Endothelial cell of umbilical vein (primary cell): ENCODE results near the gene ABTB1. TPM values are rescaled to one million over a fixed set of nuclear protein-coding genes. Genes with fewer than 3 reads are reported as not detected.
A peak's percentile ranks its signal among the peaks of the same experiment; 100 is the strongest.

Experiments used
- BruUV-seq: library from RNA; stranded (reverse); fragments of 400-500 nt; replicated peaks from 2 replicates; lab custom pipeline; 2021; lab: Mats Ljungman, UMichigan
- CTCF ChIA-PET: fragments of 300-600, 350-600 bp; sonication (Branson Sonifier 250); formaldehyde crosslinking; loops from one replicate; lab custom pipeline; 2021; ENCODE audit warnings: antibody characterized with exemption, inconsistent platforms; lab: Charles Lee
- POLR2A ChIA-PET: fragments of 300-600, 350-600 bp; sonication (Branson Sonifier 250); formaldehyde crosslinking; loops from one replicate; lab custom pipeline; 2021; ENCODE audit warnings: antibody characterized with exemption, inconsistent platforms; lab: Charles Lee
- DNase-seq: peaks from one replicate; pipeline ENCODE4 v3.0.0-alpha.2; 2011; ENCODE audit warnings: low read depth, low spot score
- FAIRE-seq: peaks from 2 replicates; lab custom pipeline; 2011; peaks lifted over from hg19 to GRCh38; lab: Jason Lieb, UNC
- H2AFZ ChIP-seq: 2 replicates; pipeline ENCODE4 v1.6.0; 2012; ENCODE audit warnings: low read depth, low read length, control low read depth, inconsistent platforms
- H3K27ac ChIP-seq: 2 replicates; pipeline ENCODE4 v1.5.1; 2011; ENCODE audit warnings: low read depth, mild to moderate bottlenecking, control low read depth, low read length, moderate library complexity; ENCODE audit not compliant: insufficient read depth
- H3K27me3 ChIP-seq, 2 experiments: 2 replicates each; pipeline versions ENCODE4 v1.6.0 to v1.6.1; 2011; ENCODE audit warnings: low read length in 2 of 2, mixed read lengths in 1 of 2; ENCODE audit not compliant: control insufficient read depth in 2 of 2, insufficient read depth in 2 of 2
- H3K36me3 ChIP-seq, 2 experiments: 2 replicates in 1 of 2; 3 replicates in 1 of 2; pipeline ENCODE4 v1.5.1; 2011; ENCODE audit warnings: low read length in 2 of 2, mild to moderate bottlenecking in 1 of 2, moderate library complexity in 1 of 2; ENCODE audit not compliant: control insufficient read depth in 2 of 2, insufficient read depth in 2 of 2; ENCODE audit errors: extremely low read depth in 1 of 2
- H3K4me1 ChIP-seq: 3 replicates; pipeline ENCODE4 v1.5.1; 2011; ENCODE audit warnings: mild to moderate bottlenecking, low read length; ENCODE audit not compliant: control insufficient read depth, insufficient read depth; ENCODE audit errors: extremely low read depth
- H3K4me2 ChIP-seq: 2 replicates; pipeline ENCODE4 v1.6.1; 2011; ENCODE audit warnings: low read length, control low read depth, mixed read lengths; ENCODE audit not compliant: insufficient read depth
- H3K4me3 ChIP-seq, 3 experiments: fragments of 200-600 bp in 1 of 3; sonication (generic), shearing (Covaris generic) in 1 of 3; replicated peaks in 1 of 3; 2 replicates each; pipeline ENCODE4 v1.5.1; 2011 to 2016; ENCODE audit warnings: control low read depth in 3 of 3, low read length in 3 of 3, mild to moderate bottlenecking in 2 of 3, inconsistent platforms in 1 of 3, low read depth in 1 of 3, moderate library complexity in 1 of 3; ENCODE audit not compliant: insufficient read depth in 1 of 3
- H3K79me2 ChIP-seq: 2 replicates; pipeline ENCODE4 v1.6.0; 2012; ENCODE audit warnings: low read length, inconsistent platforms; ENCODE audit not compliant: control insufficient read depth, insufficient read depth
- H3K9ac ChIP-seq: replicated peaks from 2 replicates; pipeline ENCODE3; 2011; ENCODE audit warnings: low read length, control low read depth; ENCODE audit not compliant: insufficient read depth; ENCODE audit errors: extremely low read depth
- H3K9me1 ChIP-seq: replicated peaks from 3 replicates; pipeline ENCODE4 v1.6.0; 2011; ENCODE audit warnings: mild to moderate bottlenecking, low read length; ENCODE audit not compliant: control insufficient read depth, insufficient read depth; ENCODE audit errors: extremely low read depth
- H3K9me3 ChIP-seq: replicated peaks from 2 replicates; pipeline ENCODE4 v1.5.1; 2012; ENCODE audit warnings: low read length, inconsistent platforms; ENCODE audit not compliant: control insufficient read depth, insufficient read depth
- H4K20me1 ChIP-seq: replicated peaks from 2 replicates; pipeline ENCODE3; 2011; ENCODE audit warnings: mild to moderate bottlenecking, low read length; ENCODE audit not compliant: control insufficient read depth, insufficient read depth; ENCODE audit errors: extremely low read depth
- EZH2 ChIP-seq: IDR thresholded peaks from 2 replicates; pipeline ENCODE4 v1.6.1; 2012; ENCODE audit warnings: borderline replicate concordance, low read depth, mild to moderate bottlenecking, moderate library complexity, low read length, inconsistent platforms; ENCODE audit not compliant: severe bottlenecking
- FOS ChIP-seq: IDR thresholded peaks from 2 replicates; pipeline ENCODE4 v1.6.1; 2011; ENCODE audit warnings: mild to moderate bottlenecking, low read length, moderate library complexity, borderline replicate concordance; ENCODE audit not compliant: insufficient read depth
- POLR2A ChIP-seq: IDR thresholded peaks from 2 replicates; pipeline ENCODE4 v1.6.1; 2012; ENCODE audit warnings: low read depth, mild to moderate bottlenecking, control low read depth, low read length
- POLR2AphosphoS5 ChIP-seq: IDR thresholded peaks from 2 replicates; pipeline ENCODE4 v1.6.1; 2012; ENCODE audit warnings: low read depth, mild to moderate bottlenecking, control low read depth, low read length, moderate library complexity; ENCODE audit not compliant: insufficient read depth
- dilution Hi-C: fragments of 300-500 bp; cut with MboI; formaldehyde crosslinking; loops from one replicate; pipeline ENCODE4 v1.15.0; 2019; ENCODE audit warnings: low sequenced_read_pairs; ENCODE audit not compliant: extremely low pct_ligation_motif_present
- intact Hi-C: fragments of 100-400 bp; cut with micrococcal nuclease; formaldehyde crosslinking; loops from one replicate; pipeline ENCODE4 v1.10.0; 2022
- polyA plus RNA-seq, 4 experiments: library from polyadenylated mRNA; depleted of rRNA in 3 of 4; stranded (reverse) in 3 of 4; unstranded in 1 of 4; fragments of >200 nt; gene quantifications; 2 replicates each; pipeline versions ENCODE4 v1.2.1 to v1.2.3, GENCODE V29; 2011 to 2012; ENCODE audit warnings: missing spikeins in 1 of 4
- total RNA-seq: library from RNA; stranded (reverse); gene quantifications from 2 replicates; pipeline ENCODE4 v1.2.3, GENCODE V29; 2021
- TF ChIP-seq, protein P1 (sequence below): IDR thresholded peaks from 2 replicates; pipeline ENCODE4 v1.6.1; 2011; ENCODE audit not compliant: insufficient read depth, insufficient read length
- TF ChIP-seq, protein P2 (sequence below), 2 donors: IDR thresholded peaks; 1 replicate in 1 of 2; 2 replicates in 1 of 2; pipeline ENCODE4 v1.5.1; 2011; ENCODE audit warnings: low read length in 2 of 2, mild to moderate bottlenecking in 2 of 2, moderate library complexity in 2 of 2, control low read depth in 1 of 2, inconsistent platforms in 1 of 2, low read depth in 1 of 2; ENCODE audit not compliant: insufficient read depth in 1 of 2; ENCODE audit errors: extremely low read depth in 1 of 2

ABTB1 gene
- total and polyA plus RNA-seq, 2 donors (not counting 3 experiments of a cell fraction or from before 2014, with no cell fraction given): 15.2 to 25.1 TPM

DNA sequence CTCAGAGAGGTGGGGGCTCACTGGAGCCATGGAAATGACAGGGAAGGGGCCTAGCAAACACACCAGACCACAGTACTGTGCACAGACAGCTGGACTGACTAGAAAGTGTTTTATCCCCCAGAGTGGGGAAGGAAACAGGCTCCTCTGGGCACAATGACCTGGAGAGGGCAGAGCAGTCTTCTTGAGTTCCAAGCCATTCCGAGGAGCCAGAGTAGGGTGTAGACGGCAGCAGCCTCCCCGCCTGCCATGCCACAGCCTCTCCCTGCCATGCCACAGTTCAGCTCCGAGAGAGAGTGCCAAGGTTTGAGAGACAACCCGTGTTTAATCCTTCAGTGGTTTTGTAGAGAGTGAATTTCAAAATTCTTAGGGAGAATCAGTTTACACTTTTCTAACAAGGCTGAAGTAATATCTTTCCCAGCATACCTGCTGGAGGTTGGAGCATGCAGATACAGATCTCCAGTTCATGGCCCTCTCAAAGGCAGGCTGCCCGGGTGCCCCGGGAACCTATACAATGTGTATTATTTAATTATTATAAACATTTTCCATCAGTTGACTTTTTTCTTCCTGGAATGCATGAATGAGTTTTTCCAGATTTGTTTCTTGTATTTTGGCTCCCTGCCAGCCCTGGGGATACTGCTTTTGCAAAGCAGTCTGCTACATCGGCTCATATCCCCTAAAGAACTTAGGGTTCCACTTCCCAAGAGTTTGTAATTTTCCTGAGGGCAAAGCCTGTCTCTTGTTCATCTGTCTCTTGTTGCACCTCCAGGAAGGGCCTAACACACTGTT lies 40.5 kb upstream of the ABTB1 start:
- DNase-seq: peak; percentile 21

DNA sequence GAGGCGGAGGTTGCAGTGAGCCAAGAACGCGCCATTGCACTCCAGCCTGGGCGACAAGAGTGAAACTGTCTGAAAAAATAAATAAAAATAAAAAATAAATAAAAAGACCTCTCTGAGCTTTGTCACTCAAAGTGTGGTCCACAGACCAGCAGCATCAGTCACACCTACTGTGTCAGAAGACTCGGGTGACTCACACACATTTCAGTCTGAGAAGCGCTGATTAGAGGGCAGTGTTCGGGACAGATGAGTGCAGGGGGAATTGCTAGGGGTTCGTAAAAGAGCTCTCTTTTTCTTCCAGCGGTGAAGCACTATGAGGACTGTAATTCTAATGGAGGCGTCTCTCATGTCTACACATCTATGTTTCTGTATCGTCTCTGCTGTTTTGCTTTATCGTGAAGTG lies 38.1 kb upstream of the ABTB1 start:
- POLR2A ChIA-PET: no interaction called here
- H3K9ac ChIP-seq: no peak overlapping the region
- intact Hi-C loops (no loop called here), dilution Hi-C loops (no loop called here)
- H3K4me2 ChIP-seq: no peak overlapping the region
- H2AFZ ChIP-seq: no peak overlapping the region
- BruUV-seq: no TSS peak
- CTCF ChIA-PET: interaction anchor here (1.0 kb wide), 1 partner anchor 59 kb away, joined by 3 read pairs; no protein-coding TSS in a partner anchor
- H3K36me3 ChIP-seq: no peaks in the 10 kb centered on the region
- H3K27me3 ChIP-seq: peaks cover 16 to 26% of the 10 kb centered on the region in 2 experiments
- H3K4me1 ChIP-seq: peaks cover 2% of the 10 kb centered on the region
- H4K20me1 ChIP-seq: no peaks in the 10 kb centered on the region
- no peak for FAIRE-seq
- no peak for DNase-seq
- TF ChIP-seq, protein P1, sequence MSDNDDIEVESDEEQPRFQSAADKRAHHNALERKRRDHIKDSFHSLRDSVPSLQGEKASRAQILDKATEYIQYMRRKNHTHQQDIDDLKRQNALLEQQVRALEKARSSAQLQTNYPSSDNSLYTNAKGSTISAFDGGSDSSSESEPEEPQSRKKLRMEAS: no peak
- TF ChIP-seq, protein P2, sequence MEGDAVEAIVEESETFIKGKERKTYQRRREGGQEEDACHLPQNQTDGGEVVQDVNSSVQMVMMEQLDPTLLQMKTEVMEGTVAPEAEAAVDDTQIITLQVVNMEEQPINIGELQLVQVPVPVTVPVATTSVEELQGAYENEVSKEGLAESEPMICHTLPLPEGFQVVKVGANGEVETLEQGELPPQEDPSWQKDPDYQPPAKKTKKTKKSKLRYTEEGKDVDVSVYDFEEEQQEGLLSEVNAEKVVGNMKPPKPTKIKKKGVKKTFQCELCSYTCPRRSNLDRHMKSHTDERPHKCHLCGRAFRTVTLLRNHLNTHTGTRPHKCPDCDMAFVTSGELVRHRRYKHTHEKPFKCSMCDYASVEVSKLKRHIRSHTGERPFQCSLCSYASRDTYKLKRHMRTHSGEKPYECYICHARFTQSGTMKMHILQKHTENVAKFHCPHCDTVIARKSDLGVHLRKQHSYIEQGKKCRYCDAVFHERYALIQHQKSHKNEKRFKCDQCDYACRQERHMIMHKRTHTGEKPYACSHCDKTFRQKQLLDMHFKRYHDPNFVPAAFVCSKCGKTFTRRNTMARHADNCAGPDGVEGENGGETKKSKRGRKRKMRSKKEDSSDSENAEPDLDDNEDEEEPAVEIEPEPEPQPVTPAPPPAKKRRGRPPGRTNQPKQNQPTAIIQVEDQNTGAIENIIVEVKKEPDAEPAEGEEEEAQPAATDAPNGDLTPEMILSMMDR (IDR thresholded peaks at IDR 0.05; ENCODE audit: extremely low read depth in 1 of 2, insufficient read depth in 1 of 2, low read depth in 1 of 2, low read length in 2 of 2): no peak
- TF ChIP-seq EZH2 (no peak), FOS (no peak), POLR2A (no peak), POLR2AphosphoS5 (no peak)
- H3K9me3 ChIP-seq: no peaks in the 10 kb centered on the region
- no peaks in the 10 kb centered on the region for H3K79me2 ChIP-seq
- no peak overlapping the region for H3K4me3 ChIP-seq
- H3K27ac ChIP-seq: no peak overlapping the region
- no peaks in the 10 kb centered on the region for H3K9me1 ChIP-seq

More for the DNA sequence above, 40.5 kb upstream of the ABTB1 start:
- no TSS peak for BruUV-seq
- no peaks in the 10 kb centered on the region for H4K20me1 ChIP-seq
- no peak for FAIRE-seq
- no peaks in the 10 kb centered on the region for H3K36me3 ChIP-seq
- TF ChIP-seq POLR2A (no peak), EZH2 (no peak)
- no peak overlapping the region for H3K4me3 ChIP-seq
- H3K27ac ChIP-seq: no peak overlapping the region
- H3K9ac ChIP-seq: no peak overlapping the region
- POLR2A ChIA-PET: no interaction called here
- CTCF ChIA-PET: interaction anchor here (1.4 kb wide), 1 partner anchor 12 kb away, joined by 5 read pairs; no protein-coding TSS in a partner anchor
- H3K9me3 ChIP-seq: no peaks in the 10 kb centered on the region
- no peak overlapping the region for H2AFZ ChIP-seq
- no peaks in the 10 kb centered on the region for H3K9me1 ChIP-seq
- intact Hi-C loops (no loop called here), dilution Hi-C loops (no loop called here)
- peaks cover 6% of the 10 kb centered on the region for H3K4me1 ChIP-seq
- H3K79me2 ChIP-seq: no peaks in the 10 kb centered on the region
- peaks cover 28 to 42% of the 10 kb centered on the region in 2 experiments for H3K27me3 ChIP-seq
- no peak overlapping the region for H3K4me2 ChIP-seq
